ENCODE results near the gene VRK2.
"Not testable (repeated sequence)": the region's sequence is repeated elsewhere in the genome, so short reads cannot be mapped to it uniquely, and the experiment has no call there.

VRK2 gene

GRCh38 chr2:58131191-58132011 lies 84.8 kb downstream of the VRK2 start:
- no peak for DNase-seq (ENCODE audit: low spot score)
- TF ChIP-seq CTCF (IDR thresholded peaks at IDR 0.05; ENCODE audit: extremely low read depth, missing control alignments) = no peak

- TF ChIP-seq CTCF (IDR thresholded peaks at IDR 0.05; ENCODE audit: extremely low read depth, missing control alignments) = no peak
- no peak for DNase-seq (ENCODE audit: low spot score)
These were observed 86.8 kb downstream of the VRK2 start for GRCh38 chr2:58133395-58133794.

DNA sequence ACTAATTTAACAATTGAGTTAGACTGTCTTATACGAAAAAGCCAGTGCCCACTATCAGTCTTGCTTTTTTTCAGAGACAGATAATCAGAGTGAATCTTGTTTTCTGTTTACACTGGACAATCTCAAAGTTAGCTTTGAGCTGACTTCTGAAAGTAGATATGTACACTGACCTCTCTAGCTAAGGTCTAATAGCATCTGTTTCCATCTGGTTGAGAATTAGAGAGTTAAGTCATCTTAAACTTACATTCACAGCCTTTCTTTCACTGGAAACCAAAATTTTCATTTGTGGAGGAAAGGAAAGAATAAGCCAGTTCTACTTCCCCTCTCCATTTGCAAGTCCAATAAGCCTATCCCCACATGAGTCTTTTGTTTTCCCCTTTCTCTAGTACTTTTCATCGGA lies 89.3 kb downstream of the VRK2 start:
- DNase-seq (ENCODE audit: low spot score) = no peak
- no peak for TF ChIP-seq CTCF (IDR thresholded peaks at IDR 0.05; ENCODE audit: extremely low read depth, missing control alignments)

DNA sequence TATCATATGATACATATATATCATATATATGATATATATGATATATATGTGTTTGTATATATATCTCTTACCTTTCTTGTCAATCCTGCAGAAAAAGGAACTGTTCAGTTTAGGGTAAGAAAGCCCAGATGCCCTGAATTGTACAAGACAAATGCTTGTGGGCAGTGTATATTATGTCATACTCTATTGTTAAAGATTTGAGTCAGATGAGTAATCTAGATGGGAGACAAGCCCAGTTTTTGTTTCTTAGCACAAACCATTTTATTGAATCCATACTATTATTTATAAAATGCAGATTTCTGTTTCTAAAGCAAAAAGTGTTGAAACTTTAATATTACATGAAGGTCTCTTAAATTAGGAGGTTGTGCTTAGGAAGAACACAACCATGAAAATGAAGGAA lies 90.6 kb downstream of the VRK2 start:
- DNase-seq (ENCODE audit: low spot score) = no peak
- no peak for TF ChIP-seq CTCF (IDR thresholded peaks at IDR 0.05; ENCODE audit: extremely low read depth, missing control alignments)

DNA sequence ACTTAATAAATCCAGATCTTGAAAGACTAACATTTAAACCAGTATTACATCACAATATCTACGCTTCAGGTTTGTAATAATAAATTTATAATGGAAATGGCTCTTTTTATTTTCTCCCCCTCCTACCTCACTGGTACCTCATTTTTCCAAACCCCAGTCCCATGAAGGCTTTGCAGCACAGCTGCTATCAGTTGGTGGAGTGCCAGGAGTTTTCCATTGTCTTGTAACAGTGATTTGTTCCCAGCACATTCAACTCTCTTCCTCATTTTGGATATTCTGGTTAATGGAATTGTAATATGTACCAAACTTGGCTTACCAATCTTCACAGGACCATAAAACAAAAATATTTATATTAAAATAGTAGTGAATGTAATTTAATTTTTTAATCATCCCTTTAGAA lies 91.2 kb downstream of the VRK2 start:
- no peak for DNase-seq (ENCODE audit: low spot score)
- TF ChIP-seq CTCF (IDR thresholded peaks at IDR 0.05; ENCODE audit: extremely low read depth, missing control alignments) = no peak

- TF ChIP-seq CTCF (IDR thresholded peaks at IDR 0.05; ENCODE audit: extremely low read depth, missing control alignments) = no peak
- no peak for DNase-seq (ENCODE audit: low spot score)
These were observed 91.9 kb downstream of the VRK2 start for GRCh38 chr2:58138396-58139030.

DNA sequence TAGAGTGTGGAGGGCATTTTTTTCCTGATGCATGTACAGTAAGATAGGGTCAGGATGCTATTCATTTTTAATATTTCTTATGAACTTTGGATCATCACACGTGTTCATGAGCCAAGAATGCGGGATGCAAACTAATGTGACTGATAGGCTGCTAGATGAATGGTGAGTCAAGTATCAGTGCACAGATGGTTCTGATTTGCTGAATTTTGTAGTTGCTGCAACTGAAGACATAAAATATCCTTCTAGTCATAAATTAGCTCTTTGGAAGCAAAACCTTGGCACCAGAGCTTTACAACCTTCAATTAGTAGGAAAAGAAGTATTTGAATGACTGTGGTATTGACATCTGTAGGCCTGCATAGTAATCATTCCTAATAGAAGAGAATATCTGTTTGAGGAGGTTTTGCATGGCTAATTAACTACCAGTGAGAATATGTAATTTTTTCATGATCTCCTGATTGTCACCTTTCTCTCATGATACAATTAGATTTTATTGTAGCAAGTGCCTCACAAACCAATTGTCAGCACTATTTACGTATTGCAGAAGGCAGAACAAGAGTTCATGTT lies 94.0 kb downstream of the VRK2 start:
- DNase-seq (ENCODE audit: low spot score) = no peak
- no peak for TF ChIP-seq CTCF (IDR thresholded peaks at IDR 0.05; ENCODE audit: extremely low read depth, missing control alignments)

DNA sequence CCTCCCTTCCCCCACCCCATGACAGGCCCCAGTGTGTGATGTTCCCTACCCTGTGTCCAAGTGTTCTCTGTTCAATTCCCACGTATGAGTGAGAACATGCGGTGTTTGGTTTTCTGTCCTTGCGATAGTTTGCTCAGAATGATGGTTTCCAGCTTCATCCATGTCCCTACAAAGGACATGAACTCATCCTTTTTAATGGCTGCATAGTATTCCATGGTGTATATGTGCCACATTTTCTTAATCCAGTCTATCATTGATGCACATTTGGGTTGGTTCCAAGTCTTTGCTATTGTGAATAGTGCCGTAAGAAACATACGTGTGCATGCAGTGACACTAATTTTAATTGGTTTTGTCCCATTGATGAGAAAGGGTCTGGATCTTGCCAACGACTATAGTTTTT lies 99.2 kb downstream of the VRK2 start:
- DNase-seq (ENCODE audit: low spot score) = not testable (repeated sequence)
